ENCODE measurements around the gene FNDC8.

GRCh38 chr17:35117984-35118383, 3.4 kb upstream of the FNDC8 start:
- TF ChIP-seq, protein P1, sequence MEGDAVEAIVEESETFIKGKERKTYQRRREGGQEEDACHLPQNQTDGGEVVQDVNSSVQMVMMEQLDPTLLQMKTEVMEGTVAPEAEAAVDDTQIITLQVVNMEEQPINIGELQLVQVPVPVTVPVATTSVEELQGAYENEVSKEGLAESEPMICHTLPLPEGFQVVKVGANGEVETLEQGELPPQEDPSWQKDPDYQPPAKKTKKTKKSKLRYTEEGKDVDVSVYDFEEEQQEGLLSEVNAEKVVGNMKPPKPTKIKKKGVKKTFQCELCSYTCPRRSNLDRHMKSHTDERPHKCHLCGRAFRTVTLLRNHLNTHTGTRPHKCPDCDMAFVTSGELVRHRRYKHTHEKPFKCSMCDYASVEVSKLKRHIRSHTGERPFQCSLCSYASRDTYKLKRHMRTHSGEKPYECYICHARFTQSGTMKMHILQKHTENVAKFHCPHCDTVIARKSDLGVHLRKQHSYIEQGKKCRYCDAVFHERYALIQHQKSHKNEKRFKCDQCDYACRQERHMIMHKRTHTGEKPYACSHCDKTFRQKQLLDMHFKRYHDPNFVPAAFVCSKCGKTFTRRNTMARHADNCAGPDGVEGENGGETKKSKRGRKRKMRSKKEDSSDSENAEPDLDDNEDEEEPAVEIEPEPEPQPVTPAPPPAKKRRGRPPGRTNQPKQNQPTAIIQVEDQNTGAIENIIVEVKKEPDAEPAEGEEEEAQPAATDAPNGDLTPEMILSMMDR (IDR thresholded peaks at IDR 0.05): no peak
- no peak for TF ChIP-seq POLR2A (IDR thresholded peaks at IDR 0.05)

Measured in uterus (tissue), 2 donors.